SHP77 treated with DMSO at 0.1 percent for 48 hours (cell line): Measurements from ENCODE around the gene KIF2C.
"Not testable (repeated sequence)": the region's sequence is repeated elsewhere in the genome, so short reads cannot be mapped to it uniquely, and the experiment has no call there.

ENCODE experiments used
- DNase-seq: peaks from one replicate; lab custom pipeline; 2025; lab: John Stamatoyannopoulos, UW

KIF2C gene

GRCh38 chr1:44775930-44776729, 36.5 kb downstream of the KIF2C start:
- DNase-seq = no peak

GRCh38 chr1:44776730-44777068, 37.1 kb downstream of the KIF2C start:
- no peak for DNase-seq

GRCh38 chr1:44777547-44777946, 37.9 kb downstream of the KIF2C start:
- DNase-seq = no peak

GRCh38 chr1:44777969-44778635, 38.5 kb downstream of the KIF2C start:
- DNase-seq = no peak

DNA sequence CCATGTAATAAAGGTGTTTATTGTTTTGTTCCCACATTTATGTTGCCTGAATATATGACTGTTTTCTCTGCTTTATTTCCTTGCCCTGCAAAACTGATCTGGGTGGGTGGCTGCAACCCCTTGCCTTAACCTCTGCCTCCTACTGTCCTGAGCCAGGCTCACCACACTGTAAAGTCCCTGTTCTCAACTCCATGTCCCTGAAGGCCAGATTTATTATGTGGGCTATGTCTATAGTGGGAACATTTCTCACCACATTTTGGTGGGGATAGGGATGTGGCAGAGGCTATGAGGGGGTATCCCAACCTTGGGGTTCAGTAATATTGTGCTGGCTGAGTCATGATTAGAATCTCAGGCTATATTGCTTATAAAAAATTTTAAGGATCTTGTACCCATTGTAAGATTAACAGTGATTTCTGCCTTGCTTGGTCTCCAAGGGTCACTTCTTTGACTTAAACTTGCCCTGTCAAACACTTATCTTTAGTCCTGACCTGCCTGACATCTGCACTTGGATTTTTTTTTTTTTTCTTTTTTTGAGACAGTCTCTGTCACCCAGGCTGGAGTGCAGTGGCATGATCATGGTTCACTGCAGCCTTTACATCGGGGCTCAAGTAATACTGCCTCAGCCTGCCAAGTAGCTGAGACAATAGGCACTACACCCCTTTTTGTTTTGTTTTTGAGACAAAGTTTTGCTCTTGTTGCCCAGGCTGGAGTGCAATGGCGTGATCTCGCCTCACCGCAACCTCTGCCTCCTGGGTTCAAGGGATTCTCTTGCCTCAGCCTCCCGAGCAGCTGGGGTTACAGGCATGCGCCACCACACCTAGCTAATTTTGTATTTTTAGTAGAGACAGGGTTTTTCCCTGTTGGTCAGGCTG, 39.3 kb downstream of the KIF2C start:
- DNase-seq = no peak

- no peak for DNase-seq
Measured at GRCh38 chr1:44780583-44781121, 41.0 kb downstream of the KIF2C start.

- no peak for DNase-seq
Measured at GRCh38 chr1:44783697-44784093, 44.1 kb downstream of the KIF2C start.

GRCh38 chr1:44784094-44785028, 44.7 kb downstream of the KIF2C start:
- DNase-seq = no peak

GRCh38 chr1:44785029-44785380, 45.4 kb downstream of the KIF2C start:
- DNase-seq = no peak

- no peak for DNase-seq
Measured at GRCh38 chr1:44785501-44786137, 46.0 kb downstream of the KIF2C start.

DNA sequence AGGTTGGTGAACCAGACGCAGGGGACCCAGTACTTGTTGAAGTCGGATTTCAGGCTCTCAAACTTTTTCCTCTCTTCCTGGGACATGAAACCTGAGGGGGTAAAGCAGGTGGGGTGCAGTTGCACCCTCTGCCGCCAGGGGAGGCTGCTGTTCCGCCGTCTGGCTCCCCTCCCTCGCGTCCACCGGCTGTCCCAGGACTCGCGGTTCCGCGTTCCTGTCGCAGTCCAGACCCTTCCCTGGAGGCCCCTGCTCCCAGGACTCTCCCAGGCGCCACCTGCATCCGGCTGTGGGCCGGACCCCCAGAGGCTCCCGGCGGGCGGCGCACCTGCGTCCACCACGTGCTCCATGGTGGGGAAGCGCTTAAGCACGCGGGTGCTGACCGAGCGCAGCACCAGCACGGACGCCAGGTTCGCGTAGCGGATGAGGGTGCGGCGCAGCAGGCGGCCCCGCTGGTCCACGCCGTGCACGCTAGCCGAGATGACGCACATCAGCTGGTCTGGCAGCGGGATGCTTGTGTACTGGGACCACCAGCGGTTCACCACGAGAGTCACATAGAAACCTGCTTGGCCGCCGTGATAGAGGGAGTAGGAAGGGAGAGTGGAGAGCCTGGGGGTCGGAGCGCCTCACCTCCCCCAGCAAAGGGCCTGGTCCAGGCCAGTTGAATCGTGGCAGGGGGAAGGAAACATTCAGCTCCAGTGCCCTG, 46.7 kb downstream of the KIF2C start:
- DNase-seq = no peak

DNA sequence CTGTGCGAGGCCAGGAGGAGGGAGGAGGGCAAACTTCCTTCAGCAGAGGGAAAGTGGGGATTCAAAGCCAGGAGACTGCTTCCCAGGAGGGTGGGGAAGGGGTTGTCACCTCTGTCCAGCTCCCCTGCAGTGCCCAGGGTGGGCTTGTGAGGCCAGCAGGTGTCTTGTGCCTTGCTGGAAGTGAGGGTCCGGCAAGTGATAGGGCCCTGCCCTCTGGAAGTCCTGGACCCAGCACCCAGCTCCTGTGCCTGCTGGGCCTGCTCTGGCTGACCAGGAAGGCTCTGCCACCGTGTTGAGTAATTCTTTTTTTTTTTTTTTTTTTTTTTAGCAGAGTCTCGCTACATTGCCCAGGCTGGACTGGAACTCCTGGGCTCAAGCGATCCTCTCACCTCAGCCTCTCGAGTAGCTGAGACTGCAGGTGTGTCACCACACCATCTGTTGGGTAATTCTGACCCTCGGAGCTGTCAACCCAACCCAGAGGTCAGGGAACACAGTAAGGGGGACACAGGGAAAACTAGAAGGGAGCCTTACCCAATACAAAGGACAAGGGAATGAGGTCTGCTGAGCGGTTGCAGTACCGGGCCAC, 47.3 kb downstream of the KIF2C start:
- no peak for DNase-seq

DNA sequence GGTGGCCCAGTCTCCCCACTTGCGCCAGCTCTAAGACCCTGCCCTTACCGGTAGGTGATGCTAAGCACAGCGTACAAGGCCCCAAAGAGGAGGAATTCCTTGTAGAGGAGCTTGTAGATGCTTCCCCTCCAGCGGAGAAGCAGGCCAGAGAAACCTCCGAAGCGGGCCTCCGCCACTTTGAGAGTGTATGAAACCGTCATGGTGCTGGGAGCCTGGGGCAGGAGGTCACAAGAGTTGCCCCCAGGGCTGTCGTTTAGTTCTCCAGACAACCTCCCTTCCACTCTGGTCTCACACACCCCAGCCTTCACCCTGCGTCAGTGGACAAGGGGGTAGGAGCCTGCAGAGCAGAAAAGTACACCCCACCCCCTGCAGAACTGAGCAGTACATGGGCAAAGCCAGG, 47.9 kb downstream of the KIF2C start:
- DNase-seq = no peak

DNA sequence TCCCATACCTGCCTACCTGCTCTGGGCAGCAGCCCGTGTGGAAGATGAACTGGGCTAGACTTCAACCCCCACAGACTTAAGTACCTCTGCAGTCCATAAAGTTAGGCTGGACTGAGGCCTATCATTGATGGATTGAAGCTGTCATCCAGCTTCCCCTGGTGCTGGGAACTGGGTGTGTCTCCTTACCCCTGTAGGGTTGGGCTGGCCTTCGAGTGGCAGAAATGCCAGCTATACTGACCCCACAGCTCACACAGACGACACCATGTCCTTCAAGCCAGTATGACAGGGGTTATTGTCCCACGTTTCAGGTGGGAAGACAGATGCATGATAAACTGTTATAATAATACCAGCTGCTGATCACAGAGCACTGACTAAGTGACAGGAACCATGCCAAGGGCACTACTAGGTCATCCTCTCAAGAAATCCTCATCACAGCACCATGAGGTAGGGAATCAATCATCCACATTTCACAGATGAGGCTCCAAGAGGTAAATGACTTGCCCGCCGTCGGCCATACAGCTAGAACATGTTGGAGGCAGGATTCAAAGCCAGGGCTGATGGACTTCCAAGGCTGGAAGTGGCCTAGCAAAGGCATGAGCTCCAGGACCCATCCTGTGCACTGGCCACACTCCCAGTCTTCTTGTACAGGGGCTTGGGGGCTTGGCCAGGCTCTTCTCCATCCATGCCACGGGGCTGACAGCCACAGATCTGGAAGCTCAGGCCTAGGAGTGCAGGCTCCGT, 48.7 kb downstream of the KIF2C start, which contains the start of gene BEST4:
TSS of gene BEST4 (minus strand) at position 51 of the 741 bp plus-strand sequence. CDS start 465 bp downstream, outside the sequence.
- no peak for DNase-seq

DNA sequence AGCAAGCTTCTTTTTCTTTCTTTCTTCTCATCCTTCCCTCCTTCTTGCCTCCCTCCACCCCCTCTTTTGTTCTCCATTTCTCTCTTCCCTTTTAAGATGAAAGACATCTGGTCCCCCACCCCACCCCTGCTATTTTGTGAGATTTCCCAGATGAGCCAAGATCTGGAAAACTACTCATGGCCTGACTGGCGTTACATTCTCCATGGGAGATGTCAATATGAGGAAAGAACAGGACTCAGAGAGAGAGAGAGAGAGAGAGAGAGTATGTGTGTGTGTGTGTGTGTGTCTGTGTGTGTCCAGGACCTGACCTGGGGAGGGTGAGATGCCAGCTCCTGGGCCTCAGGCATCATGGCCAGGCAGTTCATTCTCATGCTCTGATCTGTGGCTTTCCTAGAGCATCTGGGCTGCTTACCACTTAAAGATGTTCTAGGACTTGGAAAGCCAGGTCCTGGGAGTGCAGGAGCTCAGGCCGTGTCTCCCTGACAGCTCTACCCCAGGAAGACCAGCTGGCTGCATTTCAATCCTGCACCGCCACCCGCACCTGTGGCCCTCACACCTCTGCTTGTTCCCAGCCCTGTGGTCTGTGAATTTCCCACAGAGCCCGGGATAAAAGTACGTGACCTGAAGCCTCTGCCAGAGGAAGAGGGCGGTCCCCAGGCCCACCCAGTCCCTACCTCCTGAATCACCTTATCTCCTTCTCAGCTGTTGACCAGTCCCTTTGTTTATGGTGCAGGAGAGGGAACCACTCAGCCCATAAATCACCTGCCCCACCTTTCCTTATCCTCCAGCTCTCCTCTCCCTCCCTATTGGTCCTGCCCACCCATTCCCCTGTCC, 51.5 kb downstream of the KIF2C start:
- no peak for DNase-seq

- no peak for DNase-seq
Measured at GRCh38 chr1:44792736-44793502, 53.3 kb downstream of the KIF2C start.

GRCh38 chr1:44797886-44798285, 58.2 kb downstream of the KIF2C start:
- not testable (repeated sequence) for DNase-seq
